ENCODE results near the gene DTNBP1. TPM values are rescaled to one million over a fixed set of nuclear protein-coding genes. Genes with fewer than 3 reads are reported as not detected.

DTNBP1 gene
- total RNA-seq, 1 donor from 2014 or later: 11.0 TPM

GRCh38 chr6:15697895-15698294 is 35.1 kb upstream of the DTNBP1 start:
- no peak for TF ChIP-seq CTCF (IDR thresholded peaks at IDR 0.05; ENCODE audit: insufficient read depth, low read length, poor library complexity, severe bottlenecking)
- Histone ChIP-seq H3K4me3 (ENCODE audit: low read depth, low read length) (no peak overlapping the region), H3K27me3 (ENCODE audit: control insufficient read depth, insufficient read depth, low read length) (no peaks in the 10 kb centered on the region), H3K36me3 (ENCODE audit: control insufficient read depth, insufficient read depth, low read length) (no peaks in the 10 kb centered on the region)
- no peak for DNase-seq (ENCODE audit: low read depth)

GRCh38 chr6:15691250-15691869 is 28.5 kb upstream of the DTNBP1 start:
- Histone ChIP-seq H3K4me3 (ENCODE audit: low read depth, low read length) (peak overlapping the region; percentile 29), H3K27me3 (ENCODE audit: control insufficient read depth, insufficient read depth, low read length) (no peaks in the 10 kb centered on the region), H3K36me3 (ENCODE audit: control insufficient read depth, insufficient read depth, low read length) (no peaks in the 10 kb centered on the region)
- TF ChIP-seq CTCF (IDR thresholded peaks at IDR 0.05; ENCODE audit: insufficient read depth, low read length, poor library complexity, severe bottlenecking): peak; percentile 100
- DNase-seq (ENCODE audit: low read depth): peak; percentile 62

GRCh38 chr6:15690510-15690909 is 27.7 kb upstream of the DTNBP1 start:
- no peak for TF ChIP-seq CTCF (IDR thresholded peaks at IDR 0.05; ENCODE audit: insufficient read depth, low read length, poor library complexity, severe bottlenecking)
- Histone ChIP-seq H3K27me3 (ENCODE audit: control insufficient read depth, insufficient read depth, low read length) (no peaks in the 10 kb centered on the region), H3K4me3 (ENCODE audit: low read depth, low read length) (no peak overlapping the region), H3K36me3 (ENCODE audit: control insufficient read depth, insufficient read depth, low read length) (no peaks in the 10 kb centered on the region)
- DNase-seq (ENCODE audit: low read depth): no peak

GRCh38 chr6:15689586-15690482 is 27.0 kb upstream of the DTNBP1 start:
- TF ChIP-seq CTCF (IDR thresholded peaks at IDR 0.05; ENCODE audit: insufficient read depth, low read length, poor library complexity, severe bottlenecking): no peak
- DNase-seq (ENCODE audit: low read depth): no peak
- Histone ChIP-seq H3K36me3 (ENCODE audit: control insufficient read depth, insufficient read depth, low read length) (no peaks in the 10 kb centered on the region), H3K27me3 (ENCODE audit: control insufficient read depth, insufficient read depth, low read length) (no peaks in the 10 kb centered on the region), H3K4me3 (ENCODE audit: low read depth, low read length) (no peak overlapping the region)

- no peak for DNase-seq (ENCODE audit: low read depth)
- no peaks in the 10 kb centered on the region for H3K27me3 ChIP-seq (ENCODE audit: control insufficient read depth, insufficient read depth, low read length)
- H3K4me3 ChIP-seq (ENCODE audit: low read depth, low read length): no peak overlapping the region
- H3K36me3 ChIP-seq (ENCODE audit: control insufficient read depth, insufficient read depth, low read length): no peaks in the 10 kb centered on the region
- TF ChIP-seq CTCF (IDR thresholded peaks at IDR 0.05; ENCODE audit: insufficient read depth, low read length, poor library complexity, severe bottlenecking): no peak
Measured at GRCh38 chr6:15685619-15686018, 22.8 kb upstream of the DTNBP1 start.

Measured in kidney epithelial cell (primary cell).